HG02884 (cell line): Measurements from ENCODE around the gene UEVLD.

Source experiments
- ATAC-seq: cut with Tn5 transposase; IDR thresholded peaks from one replicate; pipeline ENCODE4 v1.9.1; 2021; ENCODE audit warnings: mild to moderate bottlenecking, moderate library complexity; ENCODE audit not compliant: unreplicated experiment

The UEVLD gene

GRCh38 chr11:18502352-18502751 lies 86.2 kb downstream of the UEVLD start:
- no peak for ATAC-seq

GRCh38 chr11:18501629-18502028 lies 86.9 kb downstream of the UEVLD start:
- no peak for ATAC-seq

- ATAC-seq, result no peak
These were observed 90.5 kb downstream of the UEVLD start for GRCh38 chr11:18498039-18498438.

GRCh38 chr11:18495703-18496102 lies 92.8 kb downstream of the UEVLD start:
- ATAC-seq, result no peak

GRCh38 chr11:18495271-18495670 lies 93.3 kb downstream of the UEVLD start:
- no peak for ATAC-seq

GRCh38 chr11:18493310-18493709 lies 95.2 kb downstream of the UEVLD start:
- no peak for ATAC-seq

GRCh38 chr11:18492888-18493287 lies 95.6 kb downstream of the UEVLD start:
- no peak for ATAC-seq

GRCh38 chr11:18491924-18492323 lies 96.6 kb downstream of the UEVLD start:
- ATAC-seq, result no peak

- ATAC-seq, result no peak
These were observed 97.6 kb downstream of the UEVLD start for GRCh38 chr11:18490736-18491485.

GRCh38 chr11:18490319-18490718 lies 98.2 kb downstream of the UEVLD start:
- no peak for ATAC-seq

GRCh38 chr11:18485913-18486528 lies 102.5 kb downstream of the UEVLD start:
- ATAC-seq, result peak; percentile 74
